Measurements from ENCODE around the gene NHLRC2. TPM values are rescaled to one million over a fixed set of nuclear protein-coding genes. Genes with fewer than 3 reads are reported as not detected.

NHLRC2 gene
- total RNA-seq, 2 donors from 2014 or later: 37.7 to 54.9 TPM

GRCh38 chr10:113916053-113916452 lies 61.6 kb downstream of the NHLRC2 start:
- Histone ChIP-seq H3K36me3 (ENCODE audit: control insufficient read depth, insufficient read depth, low read length) (peaks cover 33% of the 10 kb centered on the region), H3K27ac (ENCODE audit: low read depth, low read length) (no peak overlapping the region)

GRCh38 chr10:113917636-113918035 lies 63.2 kb downstream of the NHLRC2 start:
- no peaks in the 10 kb centered on the region for H3K9me3 ChIP-seq (ENCODE audit: control insufficient read depth, low read length)
- Mint-ChIP-seq H3K4me1 (no peaks in the 10 kb centered on the region), H3K36me3 (ENCODE audit: low read depth) (peaks cover 15% of the 10 kb centered on the region), H3K4me3 (no peak overlapping the region), H3K27me3 (ENCODE audit: insufficient read depth) (no peaks in the 10 kb centered on the region), H3K9me3 (no peaks in the 10 kb centered on the region), H3K27ac (no peak overlapping the region)
- H3K27ac ChIP-seq (ENCODE audit: low read depth, low read length): no peak overlapping the region
- H3K36me3 ChIP-seq (ENCODE audit: control insufficient read depth, insufficient read depth, low read length): peaks cover 17% of the 10 kb centered on the region
- DNase-seq: no peak
- no peak for TF ChIP-seq CTCF (conservative IDR thresholded peaks at IDR 0.05)
- no peaks in the 10 kb centered on the region for H3K27me3 ChIP-seq (ENCODE audit: control insufficient read depth, insufficient read depth, low read length, poor library complexity, severe bottlenecking)
- H3K4me1 ChIP-seq (ENCODE audit: control insufficient read depth, insufficient read depth, low read length): no peaks in the 10 kb centered on the region
- no peak overlapping the region for H3K4me3 ChIP-seq (ENCODE audit: low read length)
- no peak overlapping the region for H3K9ac ChIP-seq (ENCODE audit: extremely low read depth, low read length, poor library complexity, severe bottlenecking)
- WGBS, 2 experiments (ENCODE audit: insufficient coverage in 1 of 2, insufficient read length in 1 of 2): 96 to 97% methylated on average over 3 of the region's 3 CpGs

More at GRCh38 chr10:113916053-113916452, 61.6 kb downstream of the NHLRC2 start:
- Mint-ChIP-seq H3K27ac (no peak overlapping the region), H3K27me3 (ENCODE audit: insufficient read depth) (no peaks in the 10 kb centered on the region), H3K9me3 (no peaks in the 10 kb centered on the region), H3K36me3 (ENCODE audit: low read depth) (peaks cover 20% of the 10 kb centered on the region), H3K4me1 (no peaks in the 10 kb centered on the region), H3K4me3 (no peak overlapping the region)
- Histone ChIP-seq H3K9me3 (ENCODE audit: control insufficient read depth, low read length) (no peaks in the 10 kb centered on the region), H3K9ac (ENCODE audit: extremely low read depth, low read length, poor library complexity, severe bottlenecking) (no peak overlapping the region), H3K4me3 (ENCODE audit: low read length) (no peak overlapping the region), H3K4me1 (ENCODE audit: control insufficient read depth, insufficient read depth, low read length) (no peaks in the 10 kb centered on the region), H3K27me3 (ENCODE audit: control insufficient read depth, insufficient read depth, low read length, poor library complexity, severe bottlenecking) (no peaks in the 10 kb centered on the region)
- no peak for DNase-seq
- no CpG with 5 or more reads among the region's 2 CpGs for WGBS, 2 experiments (ENCODE audit: insufficient coverage in 1 of 2, insufficient read length in 1 of 2)
- TF ChIP-seq CTCF (conservative IDR thresholded peaks at IDR 0.05): no peak

GRCh38 chr10:113920114-113920513 lies 65.7 kb downstream of the NHLRC2 start:
- WGBS, 2 experiments (ENCODE audit: insufficient coverage in 1 of 2, insufficient read length in 1 of 2): 93 to 100% methylated on average over 2 to 3 of the region's 3 CpGs
- no peaks in the 10 kb centered on the region for H3K4me1 Mint-ChIP-seq
- Histone ChIP-seq H3K4me1 (ENCODE audit: control insufficient read depth, insufficient read depth, low read length) (no peaks in the 10 kb centered on the region), H3K27me3 (ENCODE audit: control insufficient read depth, insufficient read depth, low read length, poor library complexity, severe bottlenecking) (no peaks in the 10 kb centered on the region), H3K36me3 (ENCODE audit: control insufficient read depth, insufficient read depth, low read length) (peaks cover 8% of the 10 kb centered on the region), H3K9ac (ENCODE audit: extremely low read depth, low read length, poor library complexity, severe bottlenecking) (no peak overlapping the region), H3K4me3 (ENCODE audit: low read length) (no peak overlapping the region), H3K27ac (ENCODE audit: low read depth, low read length) (no peak overlapping the region), H3K9me3 (ENCODE audit: control insufficient read depth, low read length) (peaks cover 6% of the 10 kb centered on the region)
- H3K27ac Mint-ChIP-seq: no peak overlapping the region
- H3K27me3 Mint-ChIP-seq (ENCODE audit: insufficient read depth): no peaks in the 10 kb centered on the region
- no peak overlapping the region for H3K4me3 Mint-ChIP-seq
- no peak for DNase-seq
- no peak for TF ChIP-seq CTCF (conservative IDR thresholded peaks at IDR 0.05)
- no peaks in the 10 kb centered on the region for H3K9me3 Mint-ChIP-seq
- H3K36me3 Mint-ChIP-seq (ENCODE audit: low read depth): peaks cover 10% of the 10 kb centered on the region
